Tibial nerve (tissue), 4 donors: ENCODE measurements around the gene PRKRIP1.

Source experiments
- CTCF ChIP-seq, 5 experiments: fragments of 200-600 bp in 3 of 5; fragments of 450-650 bp in 2 of 5; sonication (generic) in 3 of 5; IDR thresholded peaks; one replicate each; pipeline ENCODE4 v1.5.1; 2016 to 2019; ENCODE audit warnings: antibody characterized with exemption in 5 of 5, mild to moderate bottlenecking in 3 of 5, moderate library complexity in 2 of 5
- EP300 ChIP-seq, 2 donors: sonication (generic); formaldehyde crosslinking; IDR thresholded peaks; one replicate each; pipeline ENCODE4 v1.6.1; 2017; ENCODE audit warnings: antibody characterized with exemption in 2 of 2, mild to moderate bottlenecking in 1 of 2
- POLR2A ChIP-seq, 2 donors: fragments of 450-650 bp; IDR thresholded peaks; one replicate each; pipeline ENCODE4 v1.6.1; 2017; ENCODE audit warnings: antibody characterized with exemption in 2 of 2, mild to moderate bottlenecking in 2 of 2, moderate library complexity in 2 of 2

GRCh38 chr7:102473271-102473991, 77.3 kb downstream of the PRKRIP1 start:
- TF ChIP-seq POLR2A (IDR thresholded peaks at IDR 0.05) = no peak
- no peak for TF ChIP-seq CTCF (IDR thresholded peaks at IDR 0.05)
- no peak for TF ChIP-seq EP300 (IDR thresholded peaks at IDR 0.05)
